Measurements from ENCODE around the gene ADAM19.

The ADAM19 gene

GRCh38 chr5:157563929-157564716 is 11.5 kb downstream of the ADAM19 start:
- no peak for DNase-seq (ENCODE audit: low read depth in 2 of 2, low spot score in 1 of 2)

DNA sequence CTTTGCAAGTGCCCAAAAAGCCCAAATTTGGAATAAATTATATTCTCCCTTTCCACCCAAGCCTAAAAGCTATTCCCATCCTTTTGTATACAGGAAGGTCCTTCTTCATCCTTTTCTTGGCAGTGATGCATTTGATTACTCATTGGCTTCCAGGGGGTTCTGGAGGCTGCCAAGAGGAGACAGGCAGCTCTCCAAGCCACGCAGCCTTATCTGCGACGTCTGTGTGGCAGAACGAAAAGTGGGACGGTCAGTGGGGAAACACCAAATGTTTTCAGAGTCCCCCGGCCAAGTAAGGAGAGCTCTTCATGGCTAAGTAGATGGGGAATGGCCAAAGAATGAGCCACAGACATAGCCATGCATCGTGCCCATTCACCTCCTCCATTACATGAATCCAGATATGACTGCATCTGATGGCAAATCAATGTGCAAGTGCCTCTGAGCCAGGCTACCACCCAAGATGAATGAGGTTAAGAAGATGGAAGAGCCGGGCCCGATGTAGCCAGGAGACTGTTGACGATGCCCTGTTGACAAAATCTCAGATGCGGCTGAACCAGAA is 12.1 kb downstream of the ADAM19 start:
- no peak for DNase-seq (ENCODE audit: low read depth in 2 of 2, low spot score in 1 of 2)

DNA sequence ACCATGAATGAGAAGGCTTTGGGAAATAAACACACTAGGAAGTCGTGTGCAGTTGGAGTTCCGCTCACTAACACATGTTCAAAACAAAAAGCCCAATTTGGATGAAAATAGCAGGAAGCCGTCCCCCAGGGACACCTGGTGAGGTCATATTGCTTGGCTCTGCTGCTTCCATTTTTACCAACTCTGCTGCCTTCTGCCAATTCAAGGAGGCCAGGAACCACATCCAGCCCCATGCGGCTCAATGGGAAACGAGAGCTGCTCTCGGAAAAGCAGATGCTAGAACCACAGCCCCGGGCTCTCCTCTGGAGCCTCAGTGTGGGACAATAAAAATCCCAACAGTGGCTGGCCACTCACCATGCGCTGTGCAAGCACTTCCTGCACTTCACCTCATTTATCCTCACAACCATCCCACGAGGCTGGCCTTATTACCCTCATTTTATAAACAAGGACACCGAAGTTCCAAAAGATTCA is 13.4 kb downstream of the ADAM19 start:
- no peak for DNase-seq (ENCODE audit: low read depth in 2 of 2, low spot score in 1 of 2)

DNA sequence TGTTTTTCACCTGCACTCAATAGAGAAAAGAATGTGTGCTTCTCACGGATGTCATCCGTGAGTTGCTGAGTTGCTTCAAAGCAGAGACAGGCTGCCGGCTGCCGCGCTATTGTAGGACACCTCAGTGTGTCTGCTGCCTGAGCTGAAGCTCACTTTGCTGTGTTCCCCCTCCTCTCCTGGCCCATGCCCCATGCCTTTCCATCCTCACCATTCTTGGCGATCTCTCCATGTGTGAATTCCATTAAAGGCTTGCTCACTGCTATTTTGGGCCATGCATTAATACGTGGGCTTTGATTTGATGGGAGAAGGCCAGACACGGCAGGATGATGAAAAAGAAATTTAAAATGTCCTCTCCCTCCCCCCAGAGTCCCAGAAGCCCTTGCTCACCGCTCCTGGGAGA is 14.5 kb downstream of the ADAM19 start:
- no peak for DNase-seq (ENCODE audit: low read depth in 2 of 2, low spot score in 1 of 2)

DNA sequence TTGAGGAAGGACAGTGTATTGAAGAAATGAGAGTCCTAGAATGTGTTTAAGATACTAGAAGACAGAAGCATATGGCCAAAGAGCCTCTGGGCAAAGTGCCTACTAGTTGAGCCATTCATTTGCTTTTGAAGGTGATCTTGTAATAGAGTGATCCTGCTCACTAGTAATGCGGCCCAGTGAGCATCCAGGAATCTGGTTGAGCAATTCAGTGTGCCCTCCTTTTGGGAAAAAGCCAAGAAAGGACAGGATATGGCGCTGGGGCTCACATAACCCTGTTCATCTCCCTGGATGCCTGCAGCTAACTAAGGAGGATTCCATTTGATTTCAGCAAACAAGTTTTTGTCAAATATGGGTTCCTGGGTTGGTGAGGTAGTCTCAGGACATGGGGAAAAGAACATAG is 16.3 kb downstream of the ADAM19 start:
- DNase-seq (ENCODE audit: low read depth in 2 of 2, low spot score in 1 of 2) = no peak

DNA sequence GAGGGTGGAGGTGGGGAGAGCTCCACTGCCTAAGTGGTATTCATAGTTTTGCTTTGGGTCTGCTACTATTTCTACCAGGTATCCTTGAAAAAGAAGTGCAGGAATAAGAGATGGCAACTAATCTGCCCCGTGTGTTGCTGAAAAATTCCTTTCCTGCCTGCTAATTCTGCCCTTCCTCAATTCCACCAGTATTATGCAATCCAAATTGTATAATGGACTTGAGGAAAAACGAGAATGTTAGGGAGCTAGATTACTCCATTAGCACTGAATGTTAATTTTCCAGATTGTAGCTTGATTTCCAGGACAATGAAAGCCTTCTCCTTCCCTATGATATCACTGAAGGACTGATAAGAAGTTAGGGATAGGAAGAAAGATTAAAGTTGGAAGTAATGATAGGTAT is 16.9 kb downstream of the ADAM19 start:
- no peak for DNase-seq (ENCODE audit: low read depth in 2 of 2, low spot score in 1 of 2)

DNA sequence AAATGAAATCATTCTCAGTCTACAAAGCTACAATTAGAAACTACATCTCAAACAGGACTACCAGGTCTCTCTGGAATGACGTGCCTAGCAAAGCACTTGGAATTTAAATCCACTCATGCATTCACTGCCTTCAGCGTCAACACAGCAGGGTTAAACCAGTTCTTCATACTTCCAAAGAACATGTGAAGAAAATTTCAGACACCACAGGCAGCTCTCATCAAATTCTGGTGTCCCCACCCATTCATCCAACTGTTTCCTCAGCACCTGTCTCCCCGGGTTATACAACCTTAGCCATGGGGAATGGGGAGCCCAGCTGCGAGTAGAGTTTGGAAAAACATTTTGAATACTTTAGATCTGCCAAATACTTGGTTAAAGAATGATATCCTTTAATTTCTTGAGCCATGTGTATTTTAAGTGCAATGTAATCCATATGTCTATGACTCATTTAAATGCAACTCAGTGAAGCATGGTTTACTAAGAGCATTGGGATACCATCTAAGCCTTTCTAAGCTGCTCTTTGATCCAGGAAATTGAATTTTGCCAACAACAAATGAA is 17.5 kb downstream of the ADAM19 start:
- DNase-seq (ENCODE audit: low read depth in 2 of 2, low spot score in 1 of 2) = no peak

- no peak for DNase-seq (ENCODE audit: low read depth in 2 of 2, low spot score in 1 of 2)
These were observed 18.8 kb downstream of the ADAM19 start for GRCh38 chr5:157556615-157557418.

DNA sequence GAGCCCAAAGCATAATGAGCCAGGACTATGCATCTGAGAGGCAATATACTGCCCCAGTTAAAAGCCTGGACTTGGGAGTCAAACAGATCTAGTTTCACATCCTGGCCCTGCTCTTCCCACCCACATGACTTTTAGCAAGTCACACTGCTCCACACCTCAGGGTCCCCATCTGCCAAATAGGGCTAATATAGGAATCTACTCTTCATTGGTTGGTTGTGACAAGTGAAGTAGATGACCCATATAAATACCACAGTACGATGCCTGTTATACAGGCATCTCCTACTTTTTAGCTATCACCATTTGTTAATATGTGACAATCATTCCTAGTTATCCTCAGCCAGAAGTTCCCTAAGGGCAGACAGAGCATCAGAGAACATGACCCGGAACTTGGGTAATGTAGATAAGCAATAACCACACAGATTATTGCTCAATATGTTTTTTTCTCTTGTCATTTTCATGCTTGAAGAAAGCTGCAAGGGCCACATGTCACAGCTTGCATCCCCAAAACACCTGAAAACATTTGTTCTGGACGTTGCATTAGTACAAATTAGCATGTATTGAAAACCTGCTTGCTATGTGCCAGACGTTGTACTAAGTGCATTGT is 20.4 kb downstream of the ADAM19 start:
- no peak for DNase-seq (ENCODE audit: low read depth in 2 of 2, low spot score in 1 of 2)

GRCh38 chr5:157554179-157555036 is 21.2 kb downstream of the ADAM19 start:
- DNase-seq (ENCODE audit: low read depth in 2 of 2, low spot score in 1 of 2) = no peak

DNA sequence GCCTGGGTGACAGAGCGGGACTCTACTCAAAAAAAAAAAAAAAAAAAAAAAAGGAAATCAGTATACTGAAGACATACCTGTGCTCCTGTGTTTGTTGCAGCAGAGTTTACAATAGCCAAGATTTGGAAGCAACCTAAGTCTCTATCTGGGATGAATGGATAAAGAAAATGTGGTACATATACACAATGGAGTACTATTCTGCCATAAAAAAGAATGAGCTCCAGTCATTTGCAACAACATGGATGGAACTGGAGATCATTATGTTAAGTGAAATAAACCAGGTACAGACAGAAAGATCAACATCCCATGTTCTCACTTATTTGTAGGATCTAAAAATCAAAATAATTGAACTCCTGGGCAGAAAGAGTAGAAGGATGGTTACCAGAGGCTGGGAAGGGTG is 22.9 kb downstream of the ADAM19 start:
- no peak for DNase-seq (ENCODE audit: low read depth in 2 of 2, low spot score in 1 of 2)

DNA sequence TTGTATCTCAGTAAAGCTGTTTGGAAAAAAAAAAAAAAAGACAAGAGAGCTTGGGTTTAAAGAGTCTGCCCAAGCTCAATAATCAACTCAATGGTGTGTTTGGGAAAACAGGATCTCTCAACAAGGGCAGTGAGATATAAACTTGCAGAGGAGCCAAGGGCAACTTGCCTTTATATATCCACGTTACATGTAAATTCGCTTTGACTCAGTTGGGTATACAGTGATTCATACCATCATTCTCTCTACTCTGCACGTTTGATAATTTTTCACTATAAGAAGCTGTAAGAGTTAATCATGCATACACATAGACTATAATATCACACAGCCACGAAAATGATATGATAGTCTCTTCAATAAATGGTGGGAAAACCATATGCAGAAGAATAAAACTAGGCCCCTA is 24.9 kb downstream of the ADAM19 start:
- no peak for DNase-seq (ENCODE audit: low read depth in 2 of 2, low spot score in 1 of 2)

- DNase-seq (ENCODE audit: low read depth in 2 of 2, low spot score in 1 of 2) = no peak
These were observed 25.5 kb downstream of the ADAM19 start for GRCh38 chr5:157549954-157550549.

DNA sequence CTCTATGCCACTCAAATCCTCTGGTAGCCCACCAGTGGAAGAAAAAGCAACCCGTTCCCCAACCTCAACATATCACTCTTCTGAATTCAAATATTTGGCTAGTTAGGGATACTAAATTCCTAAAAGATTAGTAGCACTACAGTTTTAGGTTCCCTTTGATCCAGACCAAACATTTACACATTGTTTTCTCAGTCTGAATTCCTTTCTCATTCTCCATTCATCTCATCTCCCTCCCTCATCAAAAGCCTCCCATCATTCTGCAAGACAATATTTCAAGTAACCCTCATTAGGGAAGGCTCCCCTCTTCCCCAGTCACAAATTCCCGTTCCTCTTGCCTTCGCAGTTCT is 26.3 kb downstream of the ADAM19 start:
- no peak for DNase-seq (ENCODE audit: low read depth in 2 of 2, low spot score in 1 of 2)

DNA sequence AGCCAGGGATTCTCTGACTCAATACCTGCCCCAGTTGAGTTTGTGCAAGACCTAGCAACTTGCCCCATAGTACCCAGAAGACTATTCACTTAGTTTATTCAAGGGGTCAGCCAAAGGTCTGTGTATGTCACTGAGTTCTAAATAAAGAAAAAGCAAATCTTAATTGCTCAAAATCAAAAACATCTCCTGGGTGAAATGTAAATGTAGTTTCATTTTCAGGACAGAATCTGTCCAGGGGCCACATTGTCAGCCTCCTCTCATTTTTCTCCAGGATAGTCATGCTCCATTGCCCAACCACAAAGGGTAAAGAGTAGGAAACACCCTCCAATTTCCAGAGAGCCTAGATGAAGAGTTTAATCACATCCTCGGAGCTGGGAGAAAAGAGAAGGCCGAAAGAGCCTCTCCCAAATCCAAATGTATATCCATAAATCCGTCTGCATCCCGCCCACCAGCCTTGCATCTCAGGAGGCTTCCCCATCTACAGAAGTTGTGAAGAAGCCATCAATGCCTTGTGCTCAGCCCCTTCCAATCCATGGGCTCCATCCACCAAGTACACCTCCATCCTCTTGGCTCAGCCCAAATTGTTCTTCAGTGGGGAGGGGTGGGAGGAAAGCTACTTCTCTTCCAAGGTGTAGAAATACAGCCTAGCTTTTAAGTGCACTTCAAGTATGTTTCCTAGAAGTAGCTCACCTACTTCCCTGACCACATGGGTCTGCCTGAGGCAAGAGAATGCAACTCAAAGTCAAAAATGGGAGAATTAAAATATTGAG is 26.9 kb downstream of the ADAM19 start:
- no peak for DNase-seq (ENCODE audit: low read depth in 2 of 2, low spot score in 1 of 2)

DNA sequence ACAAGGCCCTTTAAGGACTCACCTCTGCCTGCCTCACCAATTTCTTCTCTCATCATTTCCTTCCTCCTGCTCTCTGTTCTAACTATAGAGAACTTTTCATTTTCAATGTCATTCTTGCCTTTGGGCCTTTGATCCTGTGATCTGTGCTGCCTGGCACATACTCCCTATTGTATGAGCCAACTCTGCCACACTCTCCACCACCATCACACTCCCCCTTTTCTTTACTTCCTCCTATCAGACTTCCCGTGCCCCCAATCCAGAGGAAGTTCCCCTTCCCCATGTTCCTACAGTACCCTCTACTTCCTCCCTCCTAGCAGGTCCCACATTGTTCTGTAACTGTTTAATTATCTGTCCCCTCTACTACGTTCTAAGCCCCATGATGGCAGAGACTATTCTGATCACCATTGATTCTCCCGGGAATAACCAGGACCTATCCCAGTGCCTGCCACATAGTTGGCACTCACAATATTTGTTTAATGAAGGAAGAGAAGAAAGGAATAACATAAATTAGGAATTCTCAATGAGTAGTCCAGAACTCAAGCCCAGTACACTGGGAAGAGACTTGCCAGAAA is 27.5 kb downstream of the ADAM19 start:
- DNase-seq (ENCODE audit: low read depth in 2 of 2, low spot score in 1 of 2) = no peak

- no peak for DNase-seq (ENCODE audit: low read depth in 2 of 2, low spot score in 1 of 2)
These were observed 29.0 kb downstream of the ADAM19 start for GRCh38 chr5:157546456-157547100.

- DNase-seq (ENCODE audit: low read depth in 2 of 2, low spot score in 1 of 2) = no peak
These were observed 29.8 kb downstream of the ADAM19 start for GRCh38 chr5:157545610-157546310.
